NCI-H1930 (cell line): ENCODE measurements around the gene MALRD1.
A peak's percentile ranks its signal among the peaks of the same experiment; 100 is the strongest.

Experiments used
- DNase-seq, 2 experiments: peaks; one replicate each; lab custom pipeline; 2025; lab: John Stamatoyannopoulos, UW

MALRD1 gene

DNA sequence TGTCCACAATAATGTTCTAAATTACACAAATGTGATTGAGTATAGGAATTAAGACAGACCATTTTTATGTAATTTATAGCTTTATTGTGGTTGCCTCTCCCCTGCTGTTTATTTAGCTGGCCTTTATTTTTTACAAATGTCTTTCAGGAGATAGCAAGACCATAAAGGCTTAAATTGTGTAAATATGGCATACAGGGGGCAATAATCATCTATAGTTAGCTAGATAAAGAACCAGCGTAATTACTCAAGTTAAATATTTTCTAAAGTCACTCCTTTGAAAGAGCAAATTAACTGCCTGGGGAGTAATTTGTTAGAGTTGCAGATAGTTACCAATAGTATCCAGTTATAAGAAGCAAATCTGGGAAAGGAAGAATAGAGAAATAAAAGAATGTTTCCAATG, at the start of gene MALRD1:
TSS of gene MALRD1 (plus strand) at position 313 of the 400 bp plus-strand sequence. CDS start 138 bp downstream, outside the sequence.
- peak; percentile 54 to 56 for DNase-seq

- no peak for DNase-seq
These were observed 45.3 kb upstream of the MALRD1 start for GRCh38 chr10:19003341-19003740.

DNA sequence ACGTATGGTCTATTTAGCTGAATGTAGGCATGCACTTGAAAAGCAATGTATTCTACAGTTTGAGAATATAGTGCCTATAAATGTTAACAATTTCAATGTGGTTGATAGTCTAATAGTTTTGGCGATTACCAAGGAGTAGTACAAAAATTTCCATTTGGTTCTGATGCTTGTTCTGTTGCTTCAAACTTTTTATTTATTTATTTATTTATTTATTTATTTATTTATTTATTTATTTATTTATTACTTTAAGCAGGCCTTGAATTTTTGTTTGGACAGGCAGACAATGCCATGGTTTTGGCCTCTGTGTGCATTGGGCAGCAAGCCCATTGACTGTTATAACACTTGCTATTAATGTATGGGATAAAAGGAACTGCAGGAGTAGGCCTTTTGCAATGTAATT, 36.5 kb upstream of the MALRD1 start:
- no peak for DNase-seq

DNA sequence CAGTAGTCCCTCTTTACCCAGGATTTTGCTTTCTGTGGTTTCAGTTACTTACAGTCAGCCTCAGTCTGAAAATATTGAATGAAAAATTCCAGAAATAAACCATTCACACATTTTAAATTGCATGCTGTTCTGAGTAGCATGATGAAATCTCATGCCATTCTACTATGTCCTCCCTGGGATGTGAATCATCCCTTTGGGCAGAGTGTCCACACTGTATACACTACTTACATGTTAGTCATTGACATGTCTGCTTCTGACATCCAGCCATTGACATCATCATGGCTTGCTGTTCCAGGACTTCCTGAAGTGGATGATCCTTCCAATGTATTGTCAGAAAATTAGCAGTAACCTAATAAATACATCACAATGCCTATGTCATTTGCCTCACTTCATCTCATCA, 34.6 kb upstream of the MALRD1 start:
- no peak for DNase-seq

DNA sequence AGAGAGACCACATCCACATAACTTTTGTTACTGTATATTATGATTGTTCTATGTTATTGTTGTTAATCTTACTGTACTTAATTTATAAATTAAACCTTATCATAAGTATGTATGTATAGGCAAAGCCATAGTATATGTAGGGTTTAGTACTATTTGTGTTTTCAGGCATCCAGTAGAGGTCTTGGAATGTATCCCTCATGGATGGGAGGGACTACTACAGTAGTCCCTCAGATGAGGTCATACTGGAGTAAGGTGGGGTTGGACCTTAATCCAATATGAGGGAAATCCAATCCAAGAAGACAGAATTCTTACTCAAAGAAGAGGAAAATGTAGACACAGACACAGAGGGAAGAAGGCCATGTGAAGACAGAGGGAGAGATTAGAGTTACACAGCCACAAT, 34.1 kb upstream of the MALRD1 start:
- no peak for DNase-seq

GRCh38 chr10:19017116-19017890, 31.3 kb upstream of the MALRD1 start:
- DNase-seq = no peak

- no peak for DNase-seq
These were observed 27.4 kb upstream of the MALRD1 start for GRCh38 chr10:19021162-19021561.

DNA sequence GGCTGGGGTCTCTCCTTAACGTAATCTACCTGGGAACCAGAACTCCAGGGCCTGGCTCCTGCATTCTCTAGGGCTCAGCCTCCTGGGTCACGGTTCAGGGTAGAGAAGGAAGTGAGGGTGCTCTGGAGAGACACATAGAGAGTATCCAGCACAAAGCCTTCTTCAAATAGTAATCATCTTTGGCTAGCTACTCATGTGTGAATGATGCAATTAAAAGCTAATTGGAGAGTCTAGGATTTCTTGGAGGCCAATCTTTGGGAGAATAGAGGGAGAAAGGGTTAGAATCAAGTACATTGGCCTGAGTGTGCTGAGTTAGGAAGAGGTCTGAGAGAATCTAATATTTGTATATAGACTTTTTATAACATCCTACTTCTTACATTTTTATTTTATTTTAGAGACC, 24.0 kb upstream of the MALRD1 start:
- no peak for DNase-seq

DNA sequence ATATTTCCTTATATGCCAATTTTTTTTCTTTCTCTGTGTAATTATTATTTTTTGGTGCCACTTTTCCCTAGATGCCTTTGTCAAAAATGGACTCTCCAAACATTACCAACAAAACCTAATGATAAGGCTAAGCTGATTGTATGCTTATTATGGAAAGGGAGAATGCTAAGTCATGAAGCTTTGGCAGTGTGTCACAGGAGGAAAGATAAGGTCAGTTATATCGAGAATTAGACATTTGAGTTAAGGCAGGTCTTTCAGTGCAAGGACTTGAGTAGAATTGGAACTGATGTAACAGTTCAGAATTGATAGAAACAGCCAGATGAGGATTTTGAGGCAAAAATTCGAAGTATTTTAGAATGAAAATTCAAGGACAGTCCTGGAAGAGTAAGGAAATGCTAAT, 16.8 kb upstream of the MALRD1 start:
- DNase-seq = no peak

DNA sequence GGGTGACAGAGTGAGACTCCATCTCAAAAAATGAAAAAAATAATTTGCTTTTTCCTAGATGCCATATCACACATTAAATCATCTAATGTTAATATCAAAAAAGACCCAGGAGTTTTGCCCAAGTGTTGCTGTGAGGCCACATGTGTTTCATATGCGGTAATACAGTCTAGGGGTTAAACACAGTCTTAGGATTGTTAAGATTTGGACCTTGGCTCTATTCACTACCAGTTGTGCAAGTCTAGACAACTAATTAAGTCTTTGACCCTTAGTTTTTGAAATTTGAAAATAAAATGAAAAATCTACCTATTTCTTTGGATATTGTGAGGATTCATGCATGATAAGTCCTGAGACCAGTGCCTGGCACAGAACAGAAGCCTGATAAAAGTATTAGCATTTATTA, 14.9 kb upstream of the MALRD1 start:
- no peak for DNase-seq

- no peak for DNase-seq
These were observed 7.4 kb upstream of the MALRD1 start for GRCh38 chr10:19041171-19041570.

DNA sequence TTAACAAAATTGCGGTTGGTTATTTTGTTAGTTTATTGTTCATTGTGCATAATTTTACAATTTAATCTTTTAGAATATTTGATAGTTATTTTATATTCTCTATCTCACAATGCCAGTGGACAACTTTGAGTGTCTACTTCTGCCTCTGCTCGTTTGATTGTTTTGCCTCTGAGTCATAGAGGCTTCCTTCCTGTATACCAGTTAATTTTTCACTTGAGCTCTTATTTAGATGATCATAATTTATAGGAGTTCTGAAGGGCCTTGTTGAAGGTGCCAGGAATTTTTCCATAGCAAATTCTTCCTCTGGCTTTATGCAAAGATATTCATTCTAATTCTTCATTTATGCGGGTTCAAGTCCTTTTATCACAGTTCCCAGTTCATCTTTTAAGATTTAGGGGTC, 5.2 kb upstream of the MALRD1 start:
- DNase-seq = no peak

- DNase-seq = no peak
These were observed 1.9 kb upstream of the MALRD1 start for GRCh38 chr10:19046679-19047078.

DNA sequence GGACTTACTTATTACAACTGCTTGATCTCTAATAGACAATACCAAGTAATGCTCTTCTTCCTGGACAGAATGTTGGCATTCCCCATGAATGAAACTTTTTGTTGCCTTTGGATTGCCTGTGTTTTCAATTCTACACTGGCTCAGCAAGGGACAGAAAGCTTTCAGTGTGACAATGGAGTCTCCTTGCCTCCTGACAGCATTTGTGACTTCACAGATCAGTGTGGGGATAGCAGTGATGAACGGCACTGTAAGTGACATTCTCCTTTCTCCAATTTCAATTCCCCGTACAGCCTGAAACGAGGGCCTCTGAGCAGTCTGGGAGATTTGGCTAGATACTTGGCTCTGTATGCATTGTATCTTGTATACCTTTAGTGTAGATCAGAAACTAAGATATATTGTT, 290 bp downstream of the MALRD1 start:
- peak in 1 of 2 experiments; percentile 48 for DNase-seq

DNA sequence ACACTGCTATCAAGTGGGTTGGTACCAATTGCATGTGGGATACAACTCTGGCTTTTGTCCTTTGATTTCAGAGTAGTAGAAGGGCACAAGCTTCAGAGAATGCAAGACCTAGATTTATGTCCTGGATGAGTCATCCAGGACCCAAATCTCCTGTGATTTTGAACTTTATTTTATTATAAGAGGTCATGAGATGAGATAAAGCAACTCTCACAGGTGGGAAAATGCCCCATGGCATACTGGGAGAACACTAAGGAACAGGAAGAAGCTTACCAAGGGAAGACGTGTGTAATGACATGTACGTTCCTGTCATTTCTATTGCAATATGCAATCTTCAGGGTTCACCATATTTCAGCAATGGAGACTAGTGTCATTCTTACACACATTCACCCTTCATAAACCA, 966 bp downstream of the MALRD1 start:
- DNase-seq = no peak

GRCh38 chr10:19054289-19054835, 5.8 kb downstream of the MALRD1 start:
- no peak for DNase-seq

DNA sequence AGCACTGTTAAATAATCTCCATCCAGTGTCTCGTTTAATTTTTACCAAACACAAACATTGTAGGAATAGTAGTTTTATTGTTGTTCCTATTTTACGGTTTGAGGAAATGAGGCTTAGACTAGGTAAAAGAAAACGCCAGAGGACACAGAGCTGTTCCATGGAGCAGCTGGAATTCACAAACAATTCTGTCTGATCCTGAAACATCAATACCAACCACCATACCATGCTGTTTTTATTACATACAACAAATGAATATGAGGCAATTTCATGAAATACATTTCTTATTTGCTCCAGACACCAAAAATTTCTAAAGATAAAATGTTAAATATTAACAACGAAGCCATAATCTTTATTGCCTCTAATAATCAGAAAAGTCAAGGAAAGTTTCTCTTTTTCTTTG, 9.4 kb downstream of the MALRD1 start:
- no peak for DNase-seq

DNA sequence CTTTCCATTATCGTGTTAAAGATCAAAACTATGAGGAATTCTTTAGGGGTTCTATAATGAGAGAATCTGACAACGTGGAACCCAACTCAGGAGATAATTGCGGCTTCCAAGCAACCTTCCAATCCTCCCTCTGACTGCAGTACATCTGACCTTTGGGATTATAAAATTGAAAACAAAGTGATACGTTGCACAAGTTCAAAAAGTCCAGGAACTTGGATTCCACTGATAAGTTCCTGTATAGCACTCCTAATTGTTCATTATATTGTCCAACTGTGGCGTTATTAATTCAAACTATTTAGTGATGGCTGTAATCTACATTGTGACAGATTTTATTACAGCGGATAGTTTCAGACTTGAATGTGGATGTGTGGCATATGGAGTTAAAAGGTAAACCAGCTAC, 15.4 kb downstream of the MALRD1 start:
- no peak for DNase-seq

GRCh38 chr10:19071946-19072345, 23.3 kb downstream of the MALRD1 start:
- no peak for DNase-seq

DNA sequence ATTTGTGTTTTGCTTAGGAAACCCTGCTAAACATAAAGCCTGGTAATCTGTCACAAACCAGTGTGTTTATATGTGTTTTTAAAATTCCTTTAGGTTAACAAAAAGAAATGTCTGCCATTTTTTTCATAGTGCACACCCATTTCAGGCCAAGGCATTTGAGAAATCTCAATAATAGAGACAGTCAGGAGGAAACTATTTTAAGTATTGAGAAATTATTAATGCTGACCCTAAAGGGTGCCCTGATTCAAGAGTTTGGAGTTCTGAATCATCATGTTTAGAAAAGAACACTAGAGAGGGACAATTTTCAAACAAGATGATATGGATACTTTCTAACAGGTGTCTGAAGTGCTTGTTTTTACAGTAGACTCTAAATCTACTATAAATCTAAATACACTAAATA, 28.7 kb downstream of the MALRD1 start:
- no peak for DNase-seq

GRCh38 chr10:19096501-19097073, 48.0 kb downstream of the MALRD1 start:
- DNase-seq = no peak

DNA sequence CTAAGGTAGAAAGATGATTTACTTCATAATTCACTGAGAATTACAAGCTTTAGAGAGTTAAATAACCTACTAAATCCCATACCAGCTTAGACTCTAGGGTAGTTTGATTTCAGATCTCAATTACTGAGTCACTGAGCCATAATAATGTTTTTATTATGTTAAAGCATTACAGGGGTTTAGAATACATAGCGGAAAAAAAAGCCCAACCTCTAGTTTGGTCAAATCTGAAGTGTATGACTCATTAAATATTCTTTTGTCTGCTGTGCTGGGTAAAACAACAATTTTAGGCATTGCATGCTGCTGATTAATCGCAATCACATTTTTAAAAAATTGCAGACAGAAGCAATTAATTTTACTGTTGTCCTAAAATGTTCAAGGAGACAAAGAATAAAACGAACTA, 48.5 kb downstream of the MALRD1 start:
- DNase-seq = no peak

GRCh38 chr10:19098803-19099202, 50.2 kb downstream of the MALRD1 start:
- no peak for DNase-seq

DNA sequence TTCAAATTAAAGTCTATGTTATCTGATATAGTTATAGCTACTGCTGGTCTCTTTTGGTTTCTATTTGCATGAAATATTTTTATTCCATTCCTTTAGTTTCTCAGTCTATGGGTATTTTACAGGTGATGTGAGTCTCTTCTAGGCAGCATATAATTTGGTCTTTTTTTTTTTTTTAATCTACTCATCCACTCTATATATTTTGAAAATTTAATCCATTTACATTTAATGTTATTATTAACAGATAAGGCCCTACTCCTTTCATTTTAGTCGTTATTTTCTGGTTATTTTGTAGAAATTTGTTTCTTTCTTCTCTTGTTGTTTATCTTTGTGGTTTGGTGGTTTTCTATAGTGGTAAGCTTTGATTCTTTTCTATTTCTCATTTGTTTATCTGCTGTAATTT, 58.8 kb downstream of the MALRD1 start:
- DNase-seq = no peak
